ENCODE results near the gene ZNF30. TPM values are rescaled to one million over a fixed set of nuclear protein-coding genes. Genes with fewer than 3 reads are reported as not detected.

The ZNF30 gene
- total and polyA plus RNA-seq, 2 experiments from 2014 or later: 4.1 to 18.7 TPM

DNA sequence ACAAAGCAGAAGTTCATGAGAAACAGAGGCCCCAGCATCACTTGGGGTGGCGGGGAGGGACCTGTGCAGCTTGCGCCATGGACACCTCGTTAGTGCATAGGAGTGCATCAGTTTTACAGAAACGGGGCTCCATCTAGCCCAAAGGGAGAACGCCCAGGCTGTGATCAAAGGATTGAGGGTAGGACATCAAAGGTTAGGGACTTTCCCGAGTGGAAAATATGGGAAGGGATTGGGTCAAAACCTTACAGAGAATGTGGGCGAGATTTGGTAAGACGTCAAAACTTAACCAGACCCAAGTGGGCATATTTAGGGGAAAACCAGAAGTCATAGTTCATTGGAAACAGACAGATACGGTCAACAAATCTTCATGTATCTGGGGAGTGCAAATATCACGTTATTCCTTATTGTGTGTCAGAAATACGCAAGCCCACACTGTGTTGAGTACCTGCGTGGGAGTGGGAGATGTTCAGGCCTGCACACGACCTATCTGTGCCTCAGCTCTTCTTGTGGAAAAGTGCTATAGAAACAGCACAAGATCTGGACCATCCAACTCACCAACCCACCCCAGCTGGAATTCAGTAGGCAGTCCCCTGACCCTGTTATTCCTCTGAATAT lies 64.0 kb downstream of the ZNF30 start:
- no peak overlapping the region for H3K27ac ChIP-seq (ENCODE audit: low read depth)
- H4K20me1 ChIP-seq (replicated peaks; ENCODE audit: insufficient read depth): no peaks in the 10 kb centered on the region
- H3F3A ChIP-seq (replicated peaks; ENCODE audit: low read depth): no peaks in the 10 kb centered on the region; the same call in 1 of the 2 replicates
- no peak overlapping the region for H3K4me3 ChIP-seq
- H2AFZ ChIP-seq: no peak overlapping the region
- H3K36me3 ChIP-seq (ENCODE audit: insufficient read depth): no peaks in the 10 kb centered on the region
- H3K36me3 Mint-ChIP-seq (ENCODE audit: low read depth): no peaks in the 10 kb centered on the region
- no peak overlapping the region for H3K27ac Mint-ChIP-seq
- H3K4me1 Mint-ChIP-seq: peaks cover 8% of the 10 kb centered on the region
- H3K9me2 ChIP-seq (ENCODE audit: insufficient read depth): no peaks in the 10 kb centered on the region
- H3K27me3 Mint-ChIP-seq (ENCODE audit: insufficient read depth, low read depth, poor library complexity): peaks cover 6% of the 10 kb centered on the region
- H3K79me2 ChIP-seq (replicated peaks; ENCODE audit: insufficient read depth): no peaks in the 10 kb centered on the region
- no peaks in the 10 kb centered on the region for H3K27me3 ChIP-seq (ENCODE audit: insufficient read depth)
- H3K4me2 ChIP-seq: no peak overlapping the region
- ATAC-seq (no peak), DNase-seq (ENCODE audit: low spot score) (no peak)
- H3K4me1 ChIP-seq (ENCODE audit: insufficient read depth): no peaks in the 10 kb centered on the region; the same call in 1 of the 2 replicates
- H3K9me3 Mint-ChIP-seq: peaks cover 13% of the 10 kb centered on the region
- TF ChIP-seq CREB1 (CRISPR knock-in tag; IDR thresholded peaks at IDR 0.05; ENCODE audit: low read depth) (no peak), EZH2phosphoT487 (IDR thresholded peaks at IDR 0.05; ENCODE audit: unreplicated experiment) (no peak), ZNF114 (CRISPR knock-in tag; IDR thresholded peaks at IDR 0.05) (no peak), ZNF331 (CRISPR knock-in tag; IDR thresholded peaks at IDR 0.05; ENCODE audit: low read depth) (no peak), STAT1 (IDR thresholded peaks at IDR 0.05; ENCODE audit: unreplicated experiment) (no peak), POLR2AphosphoS5 (IDR thresholded peaks at IDR 0.05; ENCODE audit: low read depth) (no peak), NANOG (IDR thresholded peaks at IDR 0.05; ENCODE audit: borderline replicate concordance) (no peak), JUNB (IDR thresholded peaks at IDR 0.05; ENCODE audit: unreplicated experiment) (no peak), EZH2 (IDR thresholded peaks at IDR 0.05; ENCODE audit: low read depth, unreplicated experiment) (no peak)
- TF ChIP-seq, protein P1, sequence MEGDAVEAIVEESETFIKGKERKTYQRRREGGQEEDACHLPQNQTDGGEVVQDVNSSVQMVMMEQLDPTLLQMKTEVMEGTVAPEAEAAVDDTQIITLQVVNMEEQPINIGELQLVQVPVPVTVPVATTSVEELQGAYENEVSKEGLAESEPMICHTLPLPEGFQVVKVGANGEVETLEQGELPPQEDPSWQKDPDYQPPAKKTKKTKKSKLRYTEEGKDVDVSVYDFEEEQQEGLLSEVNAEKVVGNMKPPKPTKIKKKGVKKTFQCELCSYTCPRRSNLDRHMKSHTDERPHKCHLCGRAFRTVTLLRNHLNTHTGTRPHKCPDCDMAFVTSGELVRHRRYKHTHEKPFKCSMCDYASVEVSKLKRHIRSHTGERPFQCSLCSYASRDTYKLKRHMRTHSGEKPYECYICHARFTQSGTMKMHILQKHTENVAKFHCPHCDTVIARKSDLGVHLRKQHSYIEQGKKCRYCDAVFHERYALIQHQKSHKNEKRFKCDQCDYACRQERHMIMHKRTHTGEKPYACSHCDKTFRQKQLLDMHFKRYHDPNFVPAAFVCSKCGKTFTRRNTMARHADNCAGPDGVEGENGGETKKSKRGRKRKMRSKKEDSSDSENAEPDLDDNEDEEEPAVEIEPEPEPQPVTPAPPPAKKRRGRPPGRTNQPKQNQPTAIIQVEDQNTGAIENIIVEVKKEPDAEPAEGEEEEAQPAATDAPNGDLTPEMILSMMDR (conservative IDR thresholded peaks at IDR 0.05; ENCODE audit: low read depth in 2 of 2): no peak
- TF ChIP-seq, protein P2, sequence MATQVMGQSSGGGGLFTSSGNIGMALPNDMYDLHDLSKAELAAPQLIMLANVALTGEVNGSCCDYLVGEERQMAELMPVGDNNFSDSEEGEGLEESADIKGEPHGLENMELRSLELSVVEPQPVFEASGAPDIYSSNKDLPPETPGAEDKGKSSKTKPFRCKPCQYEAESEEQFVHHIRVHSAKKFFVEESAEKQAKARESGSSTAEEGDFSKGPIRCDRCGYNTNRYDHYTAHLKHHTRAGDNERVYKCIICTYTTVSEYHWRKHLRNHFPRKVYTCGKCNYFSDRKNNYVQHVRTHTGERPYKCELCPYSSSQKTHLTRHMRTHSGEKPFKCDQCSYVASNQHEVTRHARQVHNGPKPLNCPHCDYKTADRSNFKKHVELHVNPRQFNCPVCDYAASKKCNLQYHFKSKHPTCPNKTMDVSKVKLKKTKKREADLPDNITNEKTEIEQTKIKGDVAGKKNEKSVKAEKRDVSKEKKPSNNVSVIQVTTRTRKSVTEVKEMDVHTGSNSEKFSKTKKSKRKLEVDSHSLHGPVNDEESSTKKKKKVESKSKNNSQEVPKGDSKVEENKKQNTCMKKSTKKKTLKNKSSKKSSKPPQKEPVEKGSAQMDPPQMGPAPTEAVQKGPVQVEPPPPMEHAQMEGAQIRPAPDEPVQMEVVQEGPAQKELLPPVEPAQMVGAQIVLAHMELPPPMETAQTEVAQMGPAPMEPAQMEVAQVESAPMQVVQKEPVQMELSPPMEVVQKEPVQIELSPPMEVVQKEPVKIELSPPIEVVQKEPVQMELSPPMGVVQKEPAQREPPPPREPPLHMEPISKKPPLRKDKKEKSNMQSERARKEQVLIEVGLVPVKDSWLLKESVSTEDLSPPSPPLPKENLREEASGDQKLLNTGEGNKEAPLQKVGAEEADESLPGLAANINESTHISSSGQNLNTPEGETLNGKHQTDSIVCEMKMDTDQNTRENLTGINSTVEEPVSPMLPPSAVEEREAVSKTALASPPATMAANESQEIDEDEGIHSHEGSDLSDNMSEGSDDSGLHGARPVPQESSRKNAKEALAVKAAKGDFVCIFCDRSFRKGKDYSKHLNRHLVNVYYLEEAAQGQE (IDR thresholded peaks at IDR 0.05; ENCODE audit: unreplicated experiment): no peak
- TF ChIP-seq, protein P3, sequence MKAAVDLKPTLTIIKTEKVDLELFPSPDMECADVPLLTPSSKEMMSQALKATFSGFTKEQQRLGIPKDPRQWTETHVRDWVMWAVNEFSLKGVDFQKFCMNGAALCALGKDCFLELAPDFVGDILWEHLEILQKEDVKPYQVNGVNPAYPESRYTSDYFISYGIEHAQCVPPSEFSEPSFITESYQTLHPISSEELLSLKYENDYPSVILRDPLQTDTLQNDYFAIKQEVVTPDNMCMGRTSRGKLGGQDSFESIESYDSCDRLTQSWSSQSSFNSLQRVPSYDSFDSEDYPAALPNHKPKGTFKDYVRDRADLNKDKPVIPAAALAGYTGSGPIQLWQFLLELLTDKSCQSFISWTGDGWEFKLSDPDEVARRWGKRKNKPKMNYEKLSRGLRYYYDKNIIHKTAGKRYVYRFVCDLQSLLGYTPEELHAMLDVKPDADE (IDR thresholded peaks at IDR 0.05): no peak
- TF ChIP-seq, protein P4, sequence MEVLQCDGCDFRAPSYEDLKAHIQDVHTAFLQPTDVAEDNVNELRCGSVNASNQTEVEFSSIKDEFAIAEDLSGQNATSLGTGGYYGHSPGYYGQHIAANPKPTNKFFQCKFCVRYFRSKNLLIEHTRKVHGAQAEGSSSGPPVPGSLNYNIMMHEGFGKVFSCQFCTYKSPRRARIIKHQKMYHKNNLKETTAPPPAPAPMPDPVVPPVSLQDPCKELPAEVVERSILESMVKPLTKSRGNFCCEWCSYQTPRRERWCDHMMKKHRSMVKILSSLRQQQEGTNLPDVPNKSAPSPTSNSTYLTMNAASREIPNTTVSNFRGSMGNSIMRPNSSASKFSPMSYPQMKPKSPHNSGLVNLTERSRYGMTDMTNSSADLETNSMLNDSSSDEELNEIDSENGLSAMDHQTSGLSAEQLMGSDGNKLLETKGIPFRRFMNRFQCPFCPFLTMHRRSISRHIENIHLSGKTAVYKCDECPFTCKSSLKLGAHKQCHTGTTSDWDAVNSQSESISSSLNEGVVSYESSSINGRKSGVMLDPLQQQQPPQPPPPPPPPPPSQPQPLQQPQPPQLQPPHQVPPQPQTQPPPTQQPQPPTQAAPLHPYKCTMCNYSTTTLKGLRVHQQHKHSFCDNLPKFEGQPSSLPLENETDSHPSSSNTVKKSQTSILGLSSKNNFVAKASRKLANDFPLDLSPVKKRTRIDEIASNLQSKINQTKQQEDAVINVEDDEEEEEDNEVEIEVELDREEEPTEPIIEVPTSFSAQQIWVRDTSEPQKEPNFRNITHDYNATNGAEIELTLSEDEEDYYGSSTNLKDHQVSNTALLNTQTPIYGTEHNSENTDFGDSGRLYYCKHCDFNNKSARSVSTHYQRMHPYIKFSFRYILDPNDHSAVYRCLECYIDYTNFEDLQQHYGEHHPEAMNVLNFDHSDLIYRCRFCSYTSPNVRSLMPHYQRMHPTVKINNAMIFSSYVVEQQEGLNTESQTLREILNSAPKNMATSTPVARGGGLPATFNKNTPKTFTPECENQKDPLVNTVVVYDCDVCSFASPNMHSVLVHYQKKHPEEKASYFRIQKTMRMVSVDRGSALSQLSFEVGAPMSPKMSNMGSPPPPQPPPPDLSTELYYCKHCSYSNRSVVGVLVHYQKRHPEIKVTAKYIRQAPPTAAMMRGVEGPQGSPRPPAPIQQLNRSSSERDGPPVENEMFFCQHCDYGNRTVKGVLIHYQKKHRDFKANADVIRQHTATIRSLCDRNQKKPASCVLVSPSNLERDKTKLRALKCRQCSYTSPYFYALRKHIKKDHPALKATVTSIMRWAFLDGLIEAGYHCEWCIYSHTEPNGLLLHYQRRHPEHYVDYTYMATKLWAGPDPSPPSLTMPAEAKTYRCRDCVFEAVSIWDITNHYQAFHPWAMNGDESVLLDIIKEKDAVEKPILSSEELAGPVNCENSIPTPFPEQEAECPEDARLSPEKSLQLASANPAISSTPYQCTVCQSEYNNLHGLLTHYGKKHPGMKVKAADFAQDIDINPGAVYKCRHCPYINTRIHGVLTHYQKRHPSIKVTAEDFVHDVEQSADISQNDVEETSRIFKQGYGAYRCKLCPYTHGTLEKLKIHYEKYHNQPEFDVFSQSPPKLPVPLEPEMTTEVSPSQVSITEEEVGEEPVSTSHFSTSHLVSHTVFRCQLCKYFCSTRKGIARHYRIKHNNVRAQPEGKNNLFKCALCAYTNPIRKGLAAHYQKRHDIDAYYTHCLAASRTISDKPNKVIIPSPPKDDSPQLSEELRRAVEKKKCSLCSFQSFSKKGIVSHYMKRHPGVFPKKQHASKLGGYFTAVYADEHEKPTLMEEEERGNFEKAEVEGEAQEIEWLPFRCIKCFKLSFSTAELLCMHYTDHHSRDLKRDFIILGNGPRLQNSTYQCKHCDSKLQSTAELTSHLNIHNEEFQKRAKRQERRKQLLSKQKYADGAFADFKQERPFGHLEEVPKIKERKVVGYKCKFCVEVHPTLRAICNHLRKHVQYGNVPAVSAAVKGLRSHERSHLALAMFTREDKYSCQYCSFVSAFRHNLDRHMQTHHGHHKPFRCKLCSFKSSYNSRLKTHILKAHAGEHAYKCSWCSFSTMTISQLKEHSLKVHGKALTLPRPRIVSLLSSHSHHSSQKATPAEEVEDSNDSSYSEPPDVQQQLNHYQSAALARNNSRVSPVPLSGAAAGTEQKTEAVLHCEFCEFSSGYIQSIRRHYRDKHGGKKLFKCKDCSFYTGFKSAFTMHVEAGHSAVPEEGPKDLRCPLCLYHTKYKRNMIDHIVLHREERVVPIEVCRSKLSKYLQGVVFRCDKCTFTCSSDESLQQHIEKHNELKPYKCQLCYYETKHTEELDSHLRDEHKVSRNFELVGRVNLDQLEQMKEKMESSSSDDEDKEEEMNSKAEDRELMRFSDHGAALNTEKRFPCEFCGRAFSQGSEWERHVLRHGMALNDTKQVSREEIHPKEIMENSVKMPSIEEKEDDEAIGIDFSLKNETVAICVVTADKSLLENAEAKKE (CRISPR knock-in tag; IDR thresholded peaks at IDR 0.05): no peak
- no peak overlapping the region for H3K4me3 Mint-ChIP-seq
